HuH-7 (cell line): ENCODE measurements around the gene FBLN5.
"Not testable (repeated sequence)": the region's sequence is repeated elsewhere in the genome, so short reads cannot be mapped to it uniquely, and the experiment has no call there.

Source experiments
- DNase-seq: peaks from one replicate; pipeline ENCODE4 v3.0.0; 2011; ENCODE audit warnings: low spot score

The FBLN5 gene

GRCh38 chr14:91906374-91906773, 41.1 kb downstream of the FBLN5 start:
- DNase-seq, result no peak

GRCh38 chr14:91904956-91905645, 42.4 kb downstream of the FBLN5 start:
- DNase-seq, result no peak

- DNase-seq, result no peak
Observed at GRCh38 chr14:91904483-91904882, 43.0 kb downstream of the FBLN5 start.

GRCh38 chr14:91903070-91903469, 44.4 kb downstream of the FBLN5 start:
- DNase-seq, result no peak

GRCh38 chr14:91902336-91902735, 45.2 kb downstream of the FBLN5 start:
- DNase-seq, result no peak

GRCh38 chr14:91901449-91902226, 45.9 kb downstream of the FBLN5 start:
- DNase-seq, result no peak

GRCh38 chr14:91899806-91900205, 47.7 kb downstream of the FBLN5 start:
- DNase-seq, result no peak

GRCh38 chr14:91899213-91899612, 48.3 kb downstream of the FBLN5 start:
- DNase-seq, result no peak

GRCh38 chr14:91898372-91898771, 49.1 kb downstream of the FBLN5 start:
- DNase-seq, result peak; percentile 44

- not testable (repeated sequence) for DNase-seq
Observed at GRCh38 chr14:91897716-91898115, 49.8 kb downstream of the FBLN5 start.

GRCh38 chr14:91897106-91897701, 50.3 kb downstream of the FBLN5 start:
- DNase-seq, result no peak

GRCh38 chr14:91896419-91896818, 51.1 kb downstream of the FBLN5 start:
- DNase-seq, result no peak

- no peak for DNase-seq
Observed at GRCh38 chr14:91893669-91894068, 53.8 kb downstream of the FBLN5 start.

- peak; percentile 60 for DNase-seq
Observed at GRCh38 chr14:91893007-91893406, 54.5 kb downstream of the FBLN5 start.

GRCh38 chr14:91891721-91892220, 55.7 kb downstream of the FBLN5 start:
- DNase-seq, result no peak

- no peak for DNase-seq
Observed at GRCh38 chr14:91891101-91891500, 56.4 kb downstream of the FBLN5 start.

GRCh38 chr14:91890291-91890749, 57.2 kb downstream of the FBLN5 start:
- DNase-seq, result no peak

- DNase-seq, result no peak
Observed at GRCh38 chr14:91889477-91890211, 57.9 kb downstream of the FBLN5 start.

GRCh38 chr14:91888641-91889476, 58.6 kb downstream of the FBLN5 start:
- DNase-seq, result no peak

- DNase-seq, result no peak
Observed at GRCh38 chr14:91886961-91887360, 60.5 kb downstream of the FBLN5 start.

- no peak for DNase-seq
Observed at GRCh38 chr14:91885839-91886238, 61.7 kb downstream of the FBLN5 start.
